Lower leg skin (tissue), 4 donors: ENCODE measurements around the gene SEC24D. TPM values are rescaled to one million over a fixed set of nuclear protein-coding genes. Genes with fewer than 3 reads are reported as not detected.

Experiments used
- DNase-seq, 2 donors: peaks; one replicate each; pipeline ENCODE4 v3.0.0-alpha.2; 2019; ENCODE audit warnings: low spot score in 2 of 2
- H3K4me3 ChIP-seq: fragments of 200-600 bp; sonication (generic); 2 replicates; pipeline ENCODE4 v1.5.1; 2017; ENCODE audit warnings: mild to moderate bottlenecking, low read depth; ENCODE audit not compliant: poor library complexity, severe bottlenecking
- POLR2A ChIP-seq, 2 donors: fragments of 450-650 bp; IDR thresholded peaks; one replicate each; pipeline ENCODE4 v1.6.1; 2016 to 2017; ENCODE audit warnings: antibody characterized with exemption in 2 of 2, mild to moderate bottlenecking in 1 of 2, moderate library complexity in 1 of 2
- WGBS, 2 donors: methylation state at CpG; one replicate each; pipeline ENCODE4 v1.1.5; 2018; 5-methylcytosine and 5-hydroxymethylcytosine counted together
- intact Hi-C: fragments of 100-400 bp; cut with DNase I; formaldehyde crosslinking; loops from one replicate; pipeline ENCODE4 v1.15.0; 2023; ENCODE audit warnings: low total_unique reads
- total RNA-seq, 4 donors: library from RNA; depleted of rRNA; stranded (reverse); fragments of >200 nt; gene quantifications; one replicate each; pipeline ENCODE4 v1.1.0, GENCODE V29; 2016
- TF ChIP-seq, protein P1 (sequence below), 3 donors: fragments of 450-650 bp; IDR thresholded peaks; one replicate each; pipeline ENCODE4 v1.5.1; 2016; ENCODE audit warnings: antibody characterized with exemption in 3 of 3, mild to moderate bottlenecking in 3 of 3, moderate library complexity in 2 of 3

Gene SEC24D
- total RNA-seq, 4 donors from 2014 or later: 8.0 to 14.8 (median 12.9) TPM

DNA sequence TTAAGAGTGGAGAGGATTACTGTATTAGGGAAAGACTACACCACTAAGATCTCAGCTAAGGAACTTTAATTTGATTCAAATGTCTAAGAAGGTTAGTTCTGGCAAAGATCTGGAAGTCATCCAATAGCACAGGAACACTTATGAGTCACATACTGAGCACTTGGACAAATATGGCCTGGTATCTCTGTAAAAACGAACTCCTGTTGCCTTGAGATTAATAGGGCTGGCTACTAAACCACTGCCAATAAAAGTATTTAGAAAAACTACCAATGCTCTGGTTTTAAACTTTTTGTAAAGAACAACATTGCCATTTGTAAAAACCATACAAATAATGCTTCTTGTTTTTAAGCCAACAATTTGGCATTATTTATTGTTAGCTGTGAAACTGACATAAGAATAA is 70.5 kb downstream of the SEC24D start:
- 3 to 7% methylated on average over 1 of the region's 1 CpG for WGBS, 2 donors
- DNase-seq: peak in 1 of 2 donors; percentile 43
- TF ChIP-seq, protein P1, sequence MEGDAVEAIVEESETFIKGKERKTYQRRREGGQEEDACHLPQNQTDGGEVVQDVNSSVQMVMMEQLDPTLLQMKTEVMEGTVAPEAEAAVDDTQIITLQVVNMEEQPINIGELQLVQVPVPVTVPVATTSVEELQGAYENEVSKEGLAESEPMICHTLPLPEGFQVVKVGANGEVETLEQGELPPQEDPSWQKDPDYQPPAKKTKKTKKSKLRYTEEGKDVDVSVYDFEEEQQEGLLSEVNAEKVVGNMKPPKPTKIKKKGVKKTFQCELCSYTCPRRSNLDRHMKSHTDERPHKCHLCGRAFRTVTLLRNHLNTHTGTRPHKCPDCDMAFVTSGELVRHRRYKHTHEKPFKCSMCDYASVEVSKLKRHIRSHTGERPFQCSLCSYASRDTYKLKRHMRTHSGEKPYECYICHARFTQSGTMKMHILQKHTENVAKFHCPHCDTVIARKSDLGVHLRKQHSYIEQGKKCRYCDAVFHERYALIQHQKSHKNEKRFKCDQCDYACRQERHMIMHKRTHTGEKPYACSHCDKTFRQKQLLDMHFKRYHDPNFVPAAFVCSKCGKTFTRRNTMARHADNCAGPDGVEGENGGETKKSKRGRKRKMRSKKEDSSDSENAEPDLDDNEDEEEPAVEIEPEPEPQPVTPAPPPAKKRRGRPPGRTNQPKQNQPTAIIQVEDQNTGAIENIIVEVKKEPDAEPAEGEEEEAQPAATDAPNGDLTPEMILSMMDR (IDR thresholded peaks at IDR 0.05): no peak
- no peak for TF ChIP-seq POLR2A (IDR thresholded peaks at IDR 0.05)
- intact Hi-C loops: no loop called here
- H3K4me3 ChIP-seq: no peak overlapping the region

DNA sequence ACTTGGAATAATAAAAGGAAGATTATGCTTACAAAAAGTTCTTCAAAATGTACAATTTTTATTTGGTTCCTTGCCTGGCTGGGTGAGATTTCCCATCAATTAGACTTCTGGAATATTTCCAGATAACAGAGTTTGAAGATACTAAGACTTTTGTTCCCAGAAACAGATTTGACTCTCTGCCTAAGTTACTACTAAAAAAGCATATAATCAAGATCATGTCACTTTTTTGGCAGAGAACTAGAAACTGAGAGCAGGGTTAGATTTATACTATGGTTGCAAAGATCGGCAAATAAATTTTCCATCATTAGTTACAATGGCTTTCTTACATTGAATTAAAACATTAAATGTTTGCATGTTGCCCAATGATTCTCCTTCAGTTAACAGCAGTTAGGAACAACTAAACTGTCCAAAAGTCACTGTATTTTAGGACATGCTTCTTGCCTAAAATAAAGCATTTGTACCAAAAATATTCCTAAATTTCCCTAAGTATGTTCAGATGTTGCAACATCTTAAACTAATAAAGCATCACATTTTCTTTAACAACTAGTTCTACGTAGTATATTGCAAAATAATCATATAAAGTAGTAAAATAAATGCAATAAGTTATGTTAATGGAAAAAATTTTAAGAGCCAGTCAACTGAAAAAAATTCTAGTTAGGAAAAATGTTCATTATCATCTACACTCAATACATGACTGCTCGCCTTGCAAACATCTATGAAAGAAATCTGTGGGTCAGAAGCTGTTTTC is 73.0 kb downstream of the SEC24D start:
- no peak for DNase-seq
- TF ChIP-seq, protein P1 (IDR thresholded peaks at IDR 0.05): no peak
- TF ChIP-seq POLR2A (IDR thresholded peaks at IDR 0.05): no peak
- WGBS, 2 donors: 46% methylated on average over 3 of the region's 3 CpGs
- H3K4me3 ChIP-seq: no peak overlapping the region
- intact Hi-C loops: no loop called here

DNA sequence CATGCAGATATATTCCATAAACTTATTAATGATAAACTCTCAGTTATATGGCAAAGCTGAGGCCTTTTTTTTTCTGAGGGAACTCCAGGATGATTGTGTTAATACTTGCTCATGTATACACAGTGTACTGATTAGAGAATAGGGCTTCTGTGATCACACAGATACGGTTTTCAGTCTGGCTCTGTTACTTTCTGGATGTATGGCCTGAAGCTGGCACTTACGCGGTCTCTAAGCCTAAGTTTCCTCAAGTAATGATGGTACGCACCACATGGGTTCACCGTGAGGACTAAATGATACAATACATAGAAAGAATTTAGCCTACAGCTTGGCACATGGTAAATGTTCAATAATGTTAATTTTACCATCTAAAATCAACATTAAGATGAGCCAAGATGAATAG is 73.8 kb downstream of the SEC24D start:
- whole genome bisulfite sequencing, 2 donors: 50 to 73% methylated on average over 5 of the region's 5 CpGs
- intact Hi-C loops: no loop called here
- no peak overlapping the region for H3K4me3 ChIP-seq
- DNase-seq: no peak
- TF ChIP-seq, protein P1 (IDR thresholded peaks at IDR 0.05): no peak
- TF ChIP-seq POLR2A (IDR thresholded peaks at IDR 0.05): no peak

DNA sequence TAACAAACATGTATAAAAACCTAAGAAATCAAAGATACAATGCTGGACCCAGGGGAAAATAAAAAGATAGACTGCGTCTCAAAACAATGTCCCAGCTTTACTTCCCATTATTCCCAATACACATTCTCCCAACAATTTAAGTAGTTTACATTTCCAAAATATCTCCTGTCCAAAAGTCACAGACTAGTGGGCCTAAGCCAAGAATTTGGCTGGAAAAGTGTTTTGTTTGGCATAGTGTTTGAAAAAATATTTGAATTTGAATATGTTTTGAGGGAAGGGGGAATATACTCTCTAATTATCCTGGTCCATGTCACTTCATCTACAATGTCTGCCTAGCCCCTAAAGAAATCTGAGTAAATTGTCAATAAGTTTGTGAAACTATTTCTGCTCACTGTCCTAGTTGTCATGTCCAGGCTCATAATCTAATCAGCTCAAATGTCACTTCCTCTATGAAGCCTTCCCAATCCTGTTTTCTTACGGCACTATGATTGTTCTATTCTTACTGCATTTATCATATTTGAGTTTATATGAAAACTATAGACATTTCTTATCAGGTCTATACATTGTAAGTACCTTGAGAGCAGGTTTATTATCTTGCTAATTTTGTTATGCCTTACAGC is 74.4 kb downstream of the SEC24D start:
- no peak overlapping the region for H3K4me3 ChIP-seq
- TF ChIP-seq POLR2A (IDR thresholded peaks at IDR 0.05): no peak
- TF ChIP-seq, protein P1 (IDR thresholded peaks at IDR 0.05): no peak
- no peak for DNase-seq
- 68 to 69% methylated on average over 2 of the region's 2 CpGs for WGBS, 2 donors
- intact Hi-C loops: no loop called here

DNA sequence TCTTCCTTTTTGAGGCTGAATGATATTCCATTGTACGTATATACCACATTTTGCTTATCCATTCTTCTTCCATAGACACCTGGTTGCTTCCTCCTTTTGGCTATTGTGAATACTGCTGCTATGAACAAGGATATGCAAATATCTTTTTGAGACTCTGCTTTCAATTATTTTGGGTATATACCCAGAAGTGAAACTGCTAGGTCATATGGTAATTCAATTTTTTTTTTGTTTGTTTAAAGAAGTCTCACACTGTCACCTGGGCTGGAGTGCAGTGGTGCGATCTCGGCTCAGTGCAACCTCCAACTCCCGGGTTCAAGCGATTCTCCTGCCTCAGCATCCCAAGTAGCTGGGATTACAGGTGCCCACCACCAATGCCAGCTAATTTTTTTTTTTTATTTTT is 75.4 kb downstream of the SEC24D start:
- no peak overlapping the region for H3K4me3 ChIP-seq
- intact Hi-C loops: no loop called here
- WGBS, 2 donors: 97 to 99% methylated on average over 5 of the region's 5 CpGs
- DNase-seq: no peak
- no peak for TF ChIP-seq POLR2A (IDR thresholded peaks at IDR 0.05)
- TF ChIP-seq, protein P1 (IDR thresholded peaks at IDR 0.05): no peak
